Measurements from ENCODE around the gene HOXA13. TPM values are rescaled to one million over a fixed set of nuclear protein-coding genes. Genes with fewer than 3 reads are reported as not detected.
A peak's percentile ranks its signal among the peaks of the same experiment; 100 is the strongest.

HOXA13 gene
- total RNA-seq, 4 donors from 2014 or later, result 0.63 to 1.5 (median 0.72) TPM

GRCh38 chr7:27164045-27164366, 35.9 kb downstream of the HOXA13 start:
- Histone ChIP-seq H3K9me3 (no peaks in the 10 kb centered on the region), H3K36me3 (no peaks in the 10 kb centered on the region), H3K4me1 (peaks cover 0 to 72% (median 16%) of the 10 kb centered on the region in 4 donors), H3K27me3 (peaks cover 0 to 91% of the 10 kb centered on the region in 2 donors), H3K27ac (peak overlapping the region in 3 of 4 donors; percentile 71 to 88 (median 87)), H3K4me3 (peak overlapping the region; percentile 47 to 74 (median 53))
- TF ChIP-seq CTCF (IDR thresholded peaks at IDR 0.05), result no peak
- no peak for DNase-seq (ENCODE audit: low spot score in 2 of 2)
- 22 to 28% methylated on average over 12 of the region's 12 CpGs for WGBS, 2 donors

- Histone ChIP-seq H3K4me1 (peaks cover 0 to 72% (median 16%) of the 10 kb centered on the region in 4 donors), H3K27me3 (peaks cover 0 to 91% of the 10 kb centered on the region in 2 donors), H3K27ac (peak overlapping the region in 3 of 4 donors; percentile 71 to 88 (median 87)), H3K9me3 (no peaks in the 10 kb centered on the region), H3K4me3 (peak overlapping the region; percentile 47 to 74 (median 53)), H3K36me3 (no peaks in the 10 kb centered on the region)
- TF ChIP-seq POLR2A (IDR thresholded peaks at IDR 0.05) (no peak), EP300 (IDR thresholded peaks at IDR 0.05) (no peak), CTCF (IDR thresholded peaks at IDR 0.05) (no peak)
- DNase-seq (ENCODE audit: low spot score in 2 of 2), result peak in 1 of 2 donors; percentile 10
- 51 to 56% methylated on average over 24 of the region's 24 CpGs for WGBS, 2 donors
Observed at GRCh38 chr7:27163288-27164044, 36.4 kb downstream of the HOXA13 start.

GRCh38 chr7:27162561-27163287, 37.2 kb downstream of the HOXA13 start:
- Histone ChIP-seq H3K4me3 (peak overlapping the region in 2 of 4 donors; percentile 50 to 74), H3K27me3 (peaks cover 0 to 91% of the 10 kb centered on the region in 2 donors), H3K36me3 (no peaks in the 10 kb centered on the region), H3K27ac (peak overlapping the region in 1 of 4 donors; percentile 88), H3K9me3 (no peaks in the 10 kb centered on the region), H3K4me1 (peaks cover 0 to 70% (median 16%) of the 10 kb centered on the region in 4 donors)
- 71 to 79% methylated on average over 7 of the region's 7 CpGs for WGBS, 2 donors
- no peak for TF ChIP-seq EP300 (IDR thresholded peaks at IDR 0.05)
- no peak for TF ChIP-seq CTCF (IDR thresholded peaks at IDR 0.05)
- no peak for TF ChIP-seq POLR2A (IDR thresholded peaks at IDR 0.05)
- no peak for DNase-seq (ENCODE audit: low spot score in 2 of 2)

- 50 to 52% methylated on average over 20 to 30 of the region's 30 CpGs for WGBS, 2 donors
- peaks cover 0 to 66% (median 16%) of the 10 kb centered on the region in 4 donors for H3K4me1 ChIP-seq
- no peak for TF ChIP-seq EP300 (IDR thresholded peaks at IDR 0.05)
- TF ChIP-seq POLR2A (IDR thresholded peaks at IDR 0.05), result no peak
- no peak for TF ChIP-seq CTCF (IDR thresholded peaks at IDR 0.05)
- H3K4me3 ChIP-seq, result peak overlapping the region in 2 of 4 donors; percentile 44 to 59
- H3K36me3 ChIP-seq, result no peaks in the 10 kb centered on the region
- peak in 1 of 2 donors; percentile 13 for DNase-seq (ENCODE audit: low spot score in 2 of 2)
- H3K27me3 ChIP-seq, result peaks cover 0 to 91% of the 10 kb centered on the region in 2 donors
- H3K27ac ChIP-seq, result peak overlapping the region in 3 of 4 donors; percentile 32 to 64 (median 60)
- H3K9me3 ChIP-seq, result no peaks in the 10 kb centered on the region
Observed at GRCh38 chr7:27161721-27162560, 38.0 kb downstream of the HOXA13 start.

All from tibial nerve (tissue), 4 donors.